HCT116 (cell line): ENCODE data around the gene RAI1. TPM values are rescaled to one million over a fixed set of nuclear protein-coding genes. Genes with fewer than 3 reads are reported as not detected.

Source experiments
- ATAC-seq: fragments of 200-7000 bp; cut with Tn5 transposase; 2 replicates; pipeline ENCODE4 v1.9.1; 2020; ENCODE audit warnings: mild to moderate bottlenecking, moderate library complexity
- BruUV-seq: library from RNA; stranded (reverse); fragments of 400-500 nt; replicated peaks from 2 replicates; lab custom pipeline; 2021; lab: Mats Ljungman, UMichigan
- CTCF ChIA-PET: fragments of 300-600 bp; sonication (Branson Sonifier 250); formaldehyde crosslinking; loops from one replicate; lab custom pipeline; 2021; ENCODE audit warnings: antibody characterized with exemption; lab: Charles Lee
- POLR2A ChIA-PET: fragments of 300-600, 350-600 bp; sonication (Branson Sonifier 250); formaldehyde crosslinking; loops from one replicate; lab custom pipeline; 2021; ENCODE audit warnings: antibody characterized with exemption; lab: Charles Lee
- RAD21 ChIA-PET, 2 experiments: fragments of 300-600 bp; sonication (Branson Sonifier 250); formaldehyde crosslinking; loops; one replicate each; lab custom pipeline; 2023; ENCODE audit warnings: low total read pairs in 2 of 2; ENCODE audit not compliant: uncharacterized antibody in 2 of 2, unreplicated experiment in 2 of 2, low non-redundant PET in 1 of 2; lab: Charles Lee
- DNase-seq: peaks from one replicate; pipeline ENCODE4 v3.0.0-alpha.2; 2010; ENCODE audit warnings: low read depth, low spot score
- H2AFZ ChIP-seq: fragments of 200-600 bp; shearing (Covaris generic), sonication (generic); 2 replicates; pipeline ENCODE4 v1.6.1; 2017; ENCODE audit warnings: low read depth, mixed run types, mixed read lengths, antibody characterized with exemption, low read length; ENCODE audit not compliant: poor library complexity, severe bottlenecking
- H3K27ac ChIP-seq: 2 replicates; pipeline ENCODE4 v1.5.1; 2012; ENCODE audit warnings: low read depth, low read length
- H3K27me3 ChIP-seq: fragments of 200-600 bp; sonication (generic); 2 replicates; pipeline ENCODE4 v1.6.1; 2016; ENCODE audit warnings: mixed run types, low read length, mixed read lengths; ENCODE audit not compliant: insufficient read depth
- H3K36me3 ChIP-seq, 2 experiments: fragments of 200-500 bp in 1 of 2; fragments of 200-600 bp in 1 of 2; sonication (Bioruptor generic) in 1 of 2; sonication (generic) in 1 of 2; 2 replicates each; pipeline versions ENCODE4 v1.5.1 to v1.6.1; 2014 to 2016; ENCODE audit warnings: low read length in 2 of 2, inconsistent platforms in 1 of 2, mixed read lengths in 1 of 2, mixed run types in 1 of 2; ENCODE audit not compliant: insufficient read depth in 2 of 2, control insufficient read depth in 1 of 2
- H3K4me1 ChIP-seq, 2 experiments: fragments of 200-600 bp in 1 of 2; sonication (generic) in 1 of 2; 2 replicates each; pipeline versions ENCODE4 v1.5.1 to v1.6.1; 2012 to 2017; ENCODE audit warnings: low read length in 2 of 2, inconsistent platforms in 1 of 2, mild to moderate bottlenecking in 1 of 2, mixed read lengths in 1 of 2, mixed run types in 1 of 2, moderate library complexity in 1 of 2; ENCODE audit not compliant: insufficient read depth in 2 of 2, control insufficient read depth in 1 of 2
- H3K4me2 ChIP-seq: fragments of 200-600 bp; sonication (generic); 2 replicates; pipeline ENCODE4 v1.6.1; 2017; ENCODE audit warnings: mixed run types, low read length, mixed read lengths
- H3K4me3 ChIP-seq, 2 experiments: fragments of 200-600 bp in 1 of 2; sonication (generic) in 1 of 2; replicated peaks in 1 of 2; 2 replicates each; pipeline ENCODE4 v1.5.1; 2011 to 2016; ENCODE audit warnings: low read length in 2 of 2, control low read depth in 1 of 2, low read depth in 1 of 2, mild to moderate bottlenecking in 1 of 2, mixed read lengths in 1 of 2, mixed run types in 1 of 2
- H3K79me2 ChIP-seq: fragments of 200-600 bp; sonication (generic); 2 replicates; pipeline ENCODE4 v1.6.1; 2017; ENCODE audit warnings: mild to moderate bottlenecking, mixed run types, low read length, moderate library complexity, mixed read lengths; ENCODE audit not compliant: insufficient read depth
- H3K9ac ChIP-seq: fragments of 200-600 bp; sonication (generic); 2 replicates; pipeline ENCODE4 v1.6.1; 2016; ENCODE audit warnings: low read length, mixed read lengths
- H3K9me2 ChIP-seq: fragments of 200-600 bp; sonication (generic), shearing (Covaris generic); 2 replicates; pipeline ENCODE4 v1.6.1; 2017; ENCODE audit warnings: mixed run types, mild to moderate bottlenecking, moderate library complexity; ENCODE audit not compliant: insufficient read depth
- H3K9me3 ChIP-seq, 2 experiments: fragments of 200-500 bp in 1 of 2; fragments of 200-600 bp in 1 of 2; sonication (Bioruptor generic) in 1 of 2; sonication (generic) in 1 of 2; 2 replicates each; pipeline ENCODE4 v1.6.1; 2014 to 2017; ENCODE audit warnings: low read length in 2 of 2, mixed read lengths in 2 of 2, inconsistent platforms in 1 of 2, low read depth in 1 of 2, mild to moderate bottlenecking in 1 of 2, mixed run types in 1 of 2, moderate library complexity in 1 of 2; ENCODE audit not compliant: control insufficient read depth in 1 of 2, insufficient read depth in 1 of 2
- H4K20me1 ChIP-seq: fragments of 200-600 bp; sonication (generic), shearing (Covaris generic); 2 replicates; pipeline ENCODE4 v1.6.1; 2017; ENCODE audit warnings: mixed run types, mild to moderate bottlenecking, moderate library complexity; ENCODE audit not compliant: insufficient read depth
- CEBPB ChIP-seq: IDR thresholded peaks from 2 replicates; pipeline ENCODE4 v1.6.1; 2012; ENCODE audit warnings: low read depth
- EGR1 ChIP-seq: IDR thresholded peaks from 2 replicates; pipeline ENCODE4 v1.6.1; 2012; ENCODE audit warnings: low read depth
- ELF1 ChIP-seq: IDR thresholded peaks from 2 replicates; pipeline ENCODE4 v1.6.1; 2012; ENCODE audit warnings: low read depth, borderline replicate concordance
- EZH2 ChIP-seq: fragments of 200-600 bp; sonication (generic); IDR thresholded peaks from 2 replicates; pipeline ENCODE4 v1.6.1; 2017; ENCODE audit warnings: antibody characterized with exemption, mixed run types
- EZH2phosphoT487 ChIP-seq: fragments of 200-600 bp; IDR thresholded peaks from 2 replicates; pipeline ENCODE4 v1.6.1; 2018; ENCODE audit warnings: antibody characterized with exemption, borderline replicate concordance
- POLR2A ChIP-seq: IDR thresholded peaks from 2 replicates; pipeline ENCODE4 v1.7.0; 2011; ENCODE audit warnings: borderline replicate concordance; ENCODE audit not compliant: insufficient read depth, insufficient read length; ENCODE audit errors: extremely low read depth
- POLR2AphosphoS5 ChIP-seq: IDR thresholded peaks from 2 replicates; pipeline ENCODE4 v1.6.1; 2011; ENCODE audit warnings: mild to moderate bottlenecking, low read depth, low read length, moderate library complexity
- RAD21 ChIP-seq: IDR thresholded peaks from 2 replicates; pipeline ENCODE4 v1.6.1; 2012; ENCODE audit warnings: low read depth, mild to moderate bottlenecking
- REST ChIP-seq: IDR thresholded peaks from 2 replicates; pipeline ENCODE4 v1.6.1; 2012; ENCODE audit warnings: low read depth
- SIN3A ChIP-seq: IDR thresholded peaks from 2 replicates; pipeline ENCODE4 v1.6.1; 2012; ENCODE audit warnings: low read depth
- SP1 ChIP-seq: IDR thresholded peaks from 2 replicates; pipeline ENCODE4 v1.6.1; 2012; ENCODE audit warnings: low read depth
- TCF7L2 ChIP-seq: IDR thresholded peaks from 2 replicates; pipeline ENCODE4 v1.7.0; 2011; ENCODE audit warnings: borderline replicate concordance, inconsistent platforms; ENCODE audit not compliant: insufficient read depth, insufficient read length; ENCODE audit errors: extremely low read depth
- YY1 ChIP-seq: IDR thresholded peaks from 2 replicates; pipeline ENCODE4 v1.6.1; 2011; ENCODE audit warnings: low read length, low read depth, moderate library complexity, mild to moderate bottlenecking; ENCODE audit not compliant: insufficient replicate concordance; ENCODE audit errors: extremely low read depth
- intact Hi-C: fragments of 100-400 bp; cut with micrococcal nuclease; formaldehyde crosslinking; loops from 2 replicates; pipeline ENCODE4 v1.10.0; 2022
- total RNA-seq: library from RNA; stranded (reverse); gene quantifications from one replicate; pipeline ENCODE4 v1.2.1, GENCODE V29; 2021; ENCODE audit not compliant: unreplicated experiment
- TF ChIP-seq, protein P1 (sequence below): IDR thresholded peaks from 2 replicates; pipeline ENCODE4 v1.6.1; 2011; ENCODE audit warnings: mild to moderate bottlenecking, low read length, moderate library complexity; ENCODE audit not compliant: insufficient replicate concordance; ENCODE audit errors: extremely low read depth
- TF ChIP-seq, protein P2 (sequence below), 3 experiments: fragments of 200-600 bp in 1 of 3; sonication (generic) in 1 of 3; IDR thresholded peaks in 2 of 3; conservative IDR thresholded peaks in 1 of 3; 2 replicates each; pipeline ENCODE4 v1.5.1; 2012 to 2017; ENCODE audit warnings: low read depth in 2 of 3, low read length in 2 of 3, antibody characterized with exemption in 1 of 3, borderline replicate concordance in 1 of 3, control low read depth in 1 of 3, mild to moderate bottlenecking in 1 of 3, mixed read lengths in 1 of 3, mixed run types in 1 of 3, moderate library complexity in 1 of 3; ENCODE audit not compliant: insufficient read depth in 1 of 3
- TF ChIP-seq, protein P3 (sequence below): IDR thresholded peaks from 2 replicates; pipeline ENCODE4 v1.6.1; 2012

RAI1 gene
- total RNA-seq, 1 experiment from 2014 or later = 38.5 TPM

GRCh38 chr17:17679748-17680147 lies 1.5 kb upstream of the RAI1 start:
- TF ChIP-seq SIN3A (no peak), ELF1 (no peak), YY1 (no peak), POLR2A (no peak), TCF7L2 (no peak), CEBPB (no peak), SP1 (no peak), EZH2phosphoT487 (no peak), POLR2AphosphoS5 (no peak), EZH2 (no peak), EGR1 (no peak), REST (no peak), RAD21 (no peak)
- TF ChIP-seq, protein P1, sequence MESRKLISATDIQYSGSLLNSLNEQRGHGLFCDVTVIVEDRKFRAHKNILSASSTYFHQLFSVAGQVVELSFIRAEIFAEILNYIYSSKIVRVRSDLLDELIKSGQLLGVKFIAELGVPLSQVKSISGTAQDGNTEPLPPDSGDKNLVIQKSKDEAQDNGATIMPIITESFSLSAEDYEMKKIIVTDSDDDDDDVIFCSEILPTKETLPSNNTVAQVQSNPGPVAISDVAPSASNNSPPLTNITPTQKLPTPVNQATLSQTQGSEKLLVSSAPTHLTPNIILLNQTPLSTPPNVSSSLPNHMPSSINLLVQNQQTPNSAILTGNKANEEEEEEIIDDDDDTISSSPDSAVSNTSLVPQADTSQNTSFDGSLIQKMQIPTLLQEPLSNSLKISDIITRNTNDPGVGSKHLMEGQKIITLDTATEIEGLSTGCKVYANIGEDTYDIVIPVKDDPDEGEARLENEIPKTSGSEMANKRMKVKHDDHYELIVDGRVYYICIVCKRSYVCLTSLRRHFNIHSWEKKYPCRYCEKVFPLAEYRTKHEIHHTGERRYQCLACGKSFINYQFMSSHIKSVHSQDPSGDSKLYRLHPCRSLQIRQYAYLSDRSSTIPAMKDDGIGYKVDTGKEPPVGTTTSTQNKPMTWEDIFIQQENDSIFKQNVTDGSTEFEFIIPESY = no peak
- TF ChIP-seq, protein P2, sequence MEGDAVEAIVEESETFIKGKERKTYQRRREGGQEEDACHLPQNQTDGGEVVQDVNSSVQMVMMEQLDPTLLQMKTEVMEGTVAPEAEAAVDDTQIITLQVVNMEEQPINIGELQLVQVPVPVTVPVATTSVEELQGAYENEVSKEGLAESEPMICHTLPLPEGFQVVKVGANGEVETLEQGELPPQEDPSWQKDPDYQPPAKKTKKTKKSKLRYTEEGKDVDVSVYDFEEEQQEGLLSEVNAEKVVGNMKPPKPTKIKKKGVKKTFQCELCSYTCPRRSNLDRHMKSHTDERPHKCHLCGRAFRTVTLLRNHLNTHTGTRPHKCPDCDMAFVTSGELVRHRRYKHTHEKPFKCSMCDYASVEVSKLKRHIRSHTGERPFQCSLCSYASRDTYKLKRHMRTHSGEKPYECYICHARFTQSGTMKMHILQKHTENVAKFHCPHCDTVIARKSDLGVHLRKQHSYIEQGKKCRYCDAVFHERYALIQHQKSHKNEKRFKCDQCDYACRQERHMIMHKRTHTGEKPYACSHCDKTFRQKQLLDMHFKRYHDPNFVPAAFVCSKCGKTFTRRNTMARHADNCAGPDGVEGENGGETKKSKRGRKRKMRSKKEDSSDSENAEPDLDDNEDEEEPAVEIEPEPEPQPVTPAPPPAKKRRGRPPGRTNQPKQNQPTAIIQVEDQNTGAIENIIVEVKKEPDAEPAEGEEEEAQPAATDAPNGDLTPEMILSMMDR (IDR thresholded peaks at IDR 0.05 in 2 of 3, conservative IDR thresholded peaks at IDR 0.05 in 1 of 3; ENCODE audit: borderline replicate concordance in 1 of 3, insufficient read depth in 1 of 3, low read depth in 2 of 3, low read length in 2 of 3) = no peak
- TF ChIP-seq, protein P3, sequence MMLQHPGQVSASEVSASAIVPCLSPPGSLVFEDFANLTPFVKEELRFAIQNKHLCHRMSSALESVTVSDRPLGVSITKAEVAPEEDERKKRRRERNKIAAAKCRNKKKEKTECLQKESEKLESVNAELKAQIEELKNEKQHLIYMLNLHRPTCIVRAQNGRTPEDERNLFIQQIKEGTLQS = no peak
- TF ChIP-seq, all 23 proteins: peak for 0
- Histone ChIP-seq H2AFZ (no peak overlapping the region), H3K4me2 (no peak overlapping the region), H3K9me3 (no peaks in the 10 kb centered on the region), H3K27ac (no peak overlapping the region), H3K4me1 (peaks cover 39 to 56% of the 10 kb centered on the region in 2 experiments), H3K9ac (no peak overlapping the region), H3K4me3 (no peak overlapping the region), H3K79me2 (peaks cover 32% of the 10 kb centered on the region), H3K9me2 (no peaks in the 10 kb centered on the region), H4K20me1 (no peaks in the 10 kb centered on the region), H3K36me3 (no peaks in the 10 kb centered on the region), H3K27me3 (no peaks in the 10 kb centered on the region)
- intact Hi-C loops = loop anchor here (2.0 to 10.0 kb wide), 4 partner anchors 105 to 355 kb away; partner anchors contain the start of genes ATPAF2, GID4 and SREBF1
- ATAC-seq (no peak), DNase-seq (no peak)
- RAD21 ChIA-PET = no interaction called here
- POLR2A ChIA-PET = interaction anchor here (1.2 kb wide), 1 partner anchor 14 kb away, joined by 4 read pairs; no protein-coding TSS in a partner anchor
- CTCF ChIA-PET = interaction anchor here (1.8 kb wide), 1 partner anchor 353 kb away, joined by 5 read pairs; no protein-coding TSS in a partner anchor
- BruUV-seq = no TSS peak
